Ovary (tissue), 3 donors: ENCODE results near the gene DHRS7B.

ENCODE experiments used
- EP300 ChIP-seq: sonication (generic); formaldehyde crosslinking; IDR thresholded peaks from one replicate; pipeline ENCODE4 v1.6.1; 2017; ENCODE audit warnings: antibody characterized with exemption
- POLR2A ChIP-seq: fragments of 450-650 bp; IDR thresholded peaks from one replicate; pipeline ENCODE4 v1.6.1; 2017; ENCODE audit warnings: antibody characterized with exemption, mild to moderate bottlenecking, moderate library complexity
- TF ChIP-seq, protein P1 (sequence below), 3 donors: fragments of 450-650 bp in 2 of 3; fragments of 200-600 bp in 1 of 3; IDR thresholded peaks; one replicate each; pipeline versions ENCODE4 v1.5.1 to v1.8.0; 2016 to 2022; ENCODE audit warnings: antibody characterized with exemption in 3 of 3, mild to moderate bottlenecking in 1 of 3
- donor health status: DM: no; HTN: no; CAD: no.

DNA sequence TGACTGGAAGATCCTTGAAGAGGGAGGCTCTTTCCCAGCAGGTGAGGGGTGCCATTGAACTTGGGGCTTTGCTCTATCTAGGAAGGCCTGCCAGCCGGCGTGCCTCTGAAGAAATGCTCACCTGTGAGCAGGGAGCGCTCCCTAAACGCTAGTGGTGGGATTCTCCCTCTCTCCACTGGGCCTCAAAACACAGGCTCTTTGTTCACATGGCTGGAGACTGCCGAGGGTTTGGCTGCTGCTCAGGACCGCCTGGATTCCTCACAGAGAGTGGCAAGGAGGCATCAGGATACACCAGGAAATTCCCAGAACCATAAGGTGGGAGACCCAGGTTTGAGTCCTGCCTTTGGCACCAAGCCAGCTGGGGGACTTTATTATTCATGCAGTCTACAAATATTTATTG, 104.8 kb downstream of the DHRS7B start:
- TF ChIP-seq, protein P1, sequence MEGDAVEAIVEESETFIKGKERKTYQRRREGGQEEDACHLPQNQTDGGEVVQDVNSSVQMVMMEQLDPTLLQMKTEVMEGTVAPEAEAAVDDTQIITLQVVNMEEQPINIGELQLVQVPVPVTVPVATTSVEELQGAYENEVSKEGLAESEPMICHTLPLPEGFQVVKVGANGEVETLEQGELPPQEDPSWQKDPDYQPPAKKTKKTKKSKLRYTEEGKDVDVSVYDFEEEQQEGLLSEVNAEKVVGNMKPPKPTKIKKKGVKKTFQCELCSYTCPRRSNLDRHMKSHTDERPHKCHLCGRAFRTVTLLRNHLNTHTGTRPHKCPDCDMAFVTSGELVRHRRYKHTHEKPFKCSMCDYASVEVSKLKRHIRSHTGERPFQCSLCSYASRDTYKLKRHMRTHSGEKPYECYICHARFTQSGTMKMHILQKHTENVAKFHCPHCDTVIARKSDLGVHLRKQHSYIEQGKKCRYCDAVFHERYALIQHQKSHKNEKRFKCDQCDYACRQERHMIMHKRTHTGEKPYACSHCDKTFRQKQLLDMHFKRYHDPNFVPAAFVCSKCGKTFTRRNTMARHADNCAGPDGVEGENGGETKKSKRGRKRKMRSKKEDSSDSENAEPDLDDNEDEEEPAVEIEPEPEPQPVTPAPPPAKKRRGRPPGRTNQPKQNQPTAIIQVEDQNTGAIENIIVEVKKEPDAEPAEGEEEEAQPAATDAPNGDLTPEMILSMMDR (IDR thresholded peaks at IDR 0.05), result no peak
- TF ChIP-seq POLR2A (no peak), EP300 (no peak)
